ENCODE measurements around the gene MAML2. TPM values are rescaled to one million over a fixed set of nuclear protein-coding genes. Genes with fewer than 3 reads are reported as not detected.

Gene MAML2
- total and polyA plus RNA-seq, 9 of the 15 experiments (the other 6 are each of a cell fraction or from before 2014, with no cell fraction given), result 0.79 to 6.8 (median 4.8) TPM

DNA sequence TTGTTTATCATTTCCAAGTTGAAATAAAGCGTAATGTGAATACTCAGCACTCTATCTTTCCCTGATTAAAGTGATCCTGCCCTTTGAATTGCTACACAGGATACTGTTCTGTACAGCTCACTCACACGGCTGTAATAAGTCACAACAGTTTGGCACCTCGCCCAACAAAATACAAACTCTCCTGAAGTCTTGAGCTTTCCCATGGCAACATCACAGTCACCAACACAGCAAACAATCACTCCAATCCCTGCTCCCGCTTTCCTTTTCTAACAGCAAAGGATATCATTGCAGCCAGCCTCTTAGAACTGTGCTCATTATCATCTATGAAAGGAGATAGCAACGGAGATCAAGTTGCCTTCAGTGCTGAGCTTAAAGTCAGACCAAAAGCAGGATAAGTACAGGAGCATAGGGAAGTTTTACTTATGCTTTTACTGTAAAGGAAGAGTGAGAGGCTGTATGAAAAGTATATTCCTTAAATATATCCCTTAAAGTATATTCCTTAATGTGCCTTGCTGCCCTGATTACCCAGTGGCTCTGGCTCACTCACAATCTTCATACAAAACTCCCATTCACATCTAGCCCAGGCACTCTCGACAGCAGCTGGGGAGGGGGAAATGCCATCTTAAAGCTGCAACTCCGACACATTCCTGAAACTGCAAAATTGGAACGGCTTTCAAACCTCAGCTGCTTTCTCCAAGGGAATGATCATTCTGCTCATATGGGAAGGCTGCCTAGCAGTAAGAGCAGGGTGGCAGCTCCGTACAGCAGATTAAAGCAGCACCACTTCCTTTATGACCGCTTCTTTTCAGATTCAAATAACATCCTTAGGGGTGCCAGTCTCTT is 35.8 kb downstream of the MAML2 start (continued):
- TF ChIP-seq, protein P1, sequence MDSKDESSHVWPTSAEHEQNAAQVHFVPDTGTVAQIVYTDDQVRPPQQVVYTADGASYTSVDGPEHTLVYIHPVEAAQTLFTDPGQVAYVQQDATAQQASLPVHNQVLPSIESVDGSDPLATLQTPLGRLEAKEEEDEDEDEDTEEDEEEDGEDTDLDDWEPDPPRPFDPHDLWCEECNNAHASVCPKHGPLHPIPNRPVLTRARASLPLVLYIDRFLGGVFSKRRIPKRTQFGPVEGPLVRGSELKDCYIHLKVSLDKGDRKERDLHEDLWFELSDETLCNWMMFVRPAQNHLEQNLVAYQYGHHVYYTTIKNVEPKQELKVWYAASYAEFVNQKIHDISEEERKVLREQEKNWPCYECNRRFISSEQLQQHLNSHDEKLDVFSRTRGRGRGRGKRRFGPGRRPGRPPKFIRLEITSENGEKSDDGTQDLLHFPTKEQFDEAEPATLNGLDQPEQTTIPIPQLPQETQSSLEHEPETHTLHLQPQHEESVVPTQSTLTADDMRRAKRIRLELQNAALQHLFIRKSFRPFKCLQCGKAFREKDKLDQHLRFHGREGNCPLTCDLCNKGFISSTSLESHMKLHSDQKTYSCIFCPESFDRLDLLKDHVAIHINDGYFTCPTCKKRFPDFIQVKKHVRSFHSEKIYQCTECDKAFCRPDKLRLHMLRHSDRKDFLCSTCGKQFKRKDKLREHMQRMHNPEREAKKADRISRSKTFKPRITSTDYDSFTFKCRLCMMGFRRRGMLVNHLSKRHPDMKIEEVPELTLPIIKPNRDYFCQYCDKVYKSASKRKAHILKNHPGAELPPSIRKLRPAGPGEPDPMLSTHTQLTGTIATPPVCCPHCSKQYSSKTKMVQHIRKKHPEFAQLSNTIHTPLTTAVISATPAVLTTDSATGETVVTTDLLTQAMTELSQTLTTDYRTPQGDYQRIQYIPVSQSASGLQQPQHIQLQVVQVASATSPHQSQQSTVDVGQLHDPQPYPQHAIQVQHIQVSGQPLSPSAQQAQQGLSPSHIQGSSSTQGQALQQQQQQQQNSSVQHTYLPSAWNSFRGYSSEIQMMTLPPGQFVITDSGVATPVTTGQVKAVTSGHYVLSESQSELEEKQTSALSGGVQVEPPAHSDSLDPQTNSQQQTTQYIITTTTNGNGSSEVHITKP (IDR thresholded peaks at IDR 0.05; ENCODE audit: partially characterized antibody), result no peak
- TF ChIP-seq ARID4B (CRISPR knock-in tag; IDR thresholded peaks at IDR 0.05) (no peak), NEUROD1 (IDR thresholded peaks at IDR 0.05; ENCODE audit: borderline replicate concordance, low read depth, low read length, partially characterized antibody) (no peak), DEAF1 (CRISPR knock-in tag; IDR thresholded peaks at IDR 0.05) (no peak), ZNF507 (tag; conservative IDR thresholded peaks at IDR 0.05) (no peak), SRSF1 (IDR thresholded peaks at IDR 0.05; ENCODE audit: low read depth, low read length) (no peak)
- TF ChIP-seq, protein P2, sequence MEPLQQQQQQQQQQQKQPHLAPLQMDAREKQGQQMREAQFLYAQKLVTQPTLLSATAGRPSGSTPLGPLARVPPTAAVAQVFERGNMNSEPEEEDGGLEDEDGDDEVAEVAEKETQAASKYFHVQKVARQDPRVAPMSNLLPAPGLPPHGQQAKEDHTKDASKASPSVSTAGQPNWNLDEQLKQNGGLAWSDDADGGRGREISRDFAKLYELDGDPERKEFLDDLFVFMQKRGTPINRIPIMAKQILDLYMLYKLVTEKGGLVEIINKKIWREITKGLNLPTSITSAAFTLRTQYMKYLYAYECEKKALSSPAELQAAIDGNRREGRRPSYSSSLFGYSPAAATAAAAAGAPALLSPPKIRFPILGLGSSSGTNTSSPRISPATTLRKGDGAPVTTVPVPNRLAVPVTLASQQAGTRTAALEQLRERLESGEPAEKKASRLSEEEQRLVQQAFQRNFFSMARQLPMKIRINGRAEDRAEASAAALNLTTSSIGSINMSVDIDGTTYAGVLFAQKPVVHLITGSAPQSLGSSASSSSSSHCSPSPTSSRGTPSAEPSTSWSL (CRISPR knock-in tag; IDR thresholded peaks at IDR 0.05; ENCODE audit: borderline replicate concordance), result no peak
- TF ChIP-seq, protein P3, sequence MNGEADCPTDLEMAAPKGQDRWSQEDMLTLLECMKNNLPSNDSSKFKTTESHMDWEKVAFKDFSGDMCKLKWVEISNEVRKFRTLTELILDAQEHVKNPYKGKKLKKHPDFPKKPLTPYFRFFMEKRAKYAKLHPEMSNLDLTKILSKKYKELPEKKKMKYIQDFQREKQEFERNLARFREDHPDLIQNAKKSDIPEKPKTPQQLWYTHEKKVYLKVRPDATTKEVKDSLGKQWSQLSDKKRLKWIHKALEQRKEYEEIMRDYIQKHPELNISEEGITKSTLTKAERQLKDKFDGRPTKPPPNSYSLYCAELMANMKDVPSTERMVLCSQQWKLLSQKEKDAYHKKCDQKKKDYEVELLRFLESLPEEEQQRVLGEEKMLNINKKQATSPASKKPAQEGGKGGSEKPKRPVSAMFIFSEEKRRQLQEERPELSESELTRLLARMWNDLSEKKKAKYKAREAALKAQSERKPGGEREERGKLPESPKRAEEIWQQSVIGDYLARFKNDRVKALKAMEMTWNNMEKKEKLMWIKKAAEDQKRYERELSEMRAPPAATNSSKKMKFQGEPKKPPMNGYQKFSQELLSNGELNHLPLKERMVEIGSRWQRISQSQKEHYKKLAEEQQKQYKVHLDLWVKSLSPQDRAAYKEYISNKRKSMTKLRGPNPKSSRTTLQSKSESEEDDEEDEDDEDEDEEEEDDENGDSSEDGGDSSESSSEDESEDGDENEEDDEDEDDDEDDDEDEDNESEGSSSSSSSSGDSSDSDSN (IDR thresholded peaks at IDR 0.05; ENCODE audit: borderline replicate concordance in 1 of 2, low read depth in 2 of 2, low read length in 2 of 2), result no peak

Data from K562 (cell line).